NCI-H187 (cell line): ENCODE data around the gene APOM.

Experiments
- DNase-seq, 2 experiments: peaks; one replicate each; lab custom pipeline; 2025; lab: John Stamatoyannopoulos, UW

APOM gene

GRCh38 chr6:31658158-31658688 lies 2.5 kb downstream of the APOM start:
- no peak for DNase-seq

GRCh38 chr6:31658983-31659648 lies 3.4 kb downstream of the APOM start:
- DNase-seq, result no peak

GRCh38 chr6:31659649-31660380 lies 4.1 kb downstream of the APOM start:
- DNase-seq, result no peak

GRCh38 chr6:31660381-31661261 lies 4.9 kb downstream of the APOM start, which contains the start of gene C6orf47:
Gene C6orf47 (minus strand): TSS chr6:31660778. CDS start chr6:31659947, 831 bp downstream.
- peak; percentile 43 to 76 for DNase-seq

- DNase-seq, result no peak
Measured at GRCh38 chr6:31661262-31662123, 5.8 kb downstream of the APOM start.

GRCh38 chr6:31662124-31662723 lies 6.5 kb downstream of the APOM start:
- no peak for DNase-seq

GRCh38 chr6:31663126-31663960 lies 7.6 kb downstream of the APOM start:
- DNase-seq, result no peak

GRCh38 chr6:31663961-31664789 lies 8.5 kb downstream of the APOM start:
- DNase-seq, result no peak

GRCh38 chr6:31664790-31665500 lies 9.3 kb downstream of the APOM start, which contains the start of gene GPANK1:
Gene GPANK1 (minus strand): TSS chr6:31664997. CDS start chr6:31664478, 519 bp downstream.
- peak; percentile 59 to 71 for DNase-seq

GRCh38 chr6:31665501-31666336 lies 10.0 kb downstream of the APOM start, which contains the start of gene CSNK2B:
Gene CSNK2B (plus strand): TSS chr6:31666080. CDS start chr6:31666832, 752 bp downstream.
- DNase-seq, result peak; percentile 84 to 95

- no peak for DNase-seq
Measured at GRCh38 chr6:31666337-31666965, 10.8 kb downstream of the APOM start.

GRCh38 chr6:31669676-31670075 lies 14.0 kb downstream of the APOM start, which contains the start of gene LY6G5B:
Gene LY6G5B (plus strand): TSS chr6:31669976. CDS start chr6:31670951, 975 bp downstream.
- no peak for DNase-seq

GRCh38 chr6:31676322-31676903 lies 20.7 kb downstream of the APOM start:
- no peak for DNase-seq

GRCh38 chr6:31676904-31677303 lies 21.2 kb downstream of the APOM start:
- DNase-seq, result no peak

- no peak for DNase-seq
Measured at GRCh38 chr6:31677955-31678354, 22.3 kb downstream of the APOM start.
